DND-41 (cell line): ENCODE data around the gene AAGAB.

Experiments used
- ATAC-seq: fragments of 200-7000 bp; cut with Tn5 transposase; 3 replicates; pipeline ENCODE4 v1.9.1; 2021; ENCODE audit warnings: low read depth; ENCODE audit not compliant: insufficient read depth
- DNase-seq: peaks from one replicate; pipeline ENCODE4 v3.0.0-alpha.2; 2020
- H2AFZ ChIP-seq: 2 replicates; pipeline ENCODE4 v1.6.0; 2012; ENCODE audit warnings: low read depth, low read length
- H3K27ac ChIP-seq: 2 replicates; pipeline ENCODE4 v1.5.1; 2012; ENCODE audit warnings: low read length, inconsistent platforms
- H3K27me3 ChIP-seq: fragments of 200-600 bp; sonication (generic); 2 replicates; pipeline ENCODE4 v1.6.0; 2012; ENCODE audit warnings: low read length, mild to moderate bottlenecking, inconsistent platforms; ENCODE audit not compliant: insufficient read depth, poor library complexity
- H3K36me3 ChIP-seq: 2 replicates; pipeline ENCODE4 v1.5.1; 2012; ENCODE audit warnings: low read length, inconsistent platforms; ENCODE audit not compliant: insufficient read depth
- H3K4me1 ChIP-seq: 2 replicates; pipeline ENCODE4 v1.5.1; 2012; ENCODE audit warnings: mild to moderate bottlenecking, low read length; ENCODE audit not compliant: insufficient read depth
- H3K4me2 ChIP-seq: 2 replicates; pipeline ENCODE4 v1.6.0; 2012; ENCODE audit warnings: mild to moderate bottlenecking, moderate library complexity, low read length, inconsistent platforms; ENCODE audit not compliant: insufficient read depth
- H3K4me3 ChIP-seq, 2 experiments: fragments of 200-600 bp in 1 of 2; shearing (Covaris generic) in 1 of 2; 2 replicates each; pipeline ENCODE4 v1.5.1; 2012 to 2016; ENCODE audit warnings: inconsistent platforms in 2 of 2, low read length in 2 of 2, mild to moderate bottlenecking in 2 of 2, low read depth in 1 of 2, moderate library complexity in 1 of 2
- H3K79me2 ChIP-seq: 2 replicates; pipeline ENCODE4 v1.6.0; 2012; ENCODE audit warnings: low read length, inconsistent platforms; ENCODE audit not compliant: insufficient read depth
- H3K9ac ChIP-seq: 2 replicates; pipeline ENCODE4 v1.6.0; 2012; ENCODE audit warnings: low read depth, mild to moderate bottlenecking, inconsistent platforms, low read length, moderate library complexity
- H3K9me3 ChIP-seq: 2 replicates; pipeline ENCODE4 v1.5.1; 2012; ENCODE audit warnings: low read length, moderate library complexity, mild to moderate bottlenecking, inconsistent platforms; ENCODE audit not compliant: insufficient read depth, severe bottlenecking
- H4K20me1 ChIP-seq: 2 replicates; pipeline ENCODE4 v1.6.0; 2012; ENCODE audit warnings: low read length; ENCODE audit not compliant: insufficient read depth
- EZH2 ChIP-seq: IDR thresholded peaks from 3 replicates; pipeline ENCODE4 v1.6.1; 2012; ENCODE audit warnings: borderline replicate concordance, low read depth, mild to moderate bottlenecking, moderate library complexity, low read length, inconsistent platforms; ENCODE audit not compliant: severe bottlenecking
- TF ChIP-seq, protein P1 (sequence below): IDR thresholded peaks from 2 replicates; pipeline ENCODE4 v1.5.1; 2012; ENCODE audit warnings: borderline replicate concordance, low read length, moderate library complexity, mild to moderate bottlenecking; ENCODE audit not compliant: poor library complexity, severe bottlenecking; ENCODE audit errors: extremely low read depth

AAGAB gene

GRCh38 chr15:67198157-67198754 lies 56.2 kb downstream of the AAGAB start:
- Histone ChIP-seq H3K36me3 (peaks cover 37% of the 10 kb centered on the region; the same call in 1 of the 2 replicates), H4K20me1 (no peaks in the 10 kb centered on the region), H3K27me3 (no peaks in the 10 kb centered on the region), H3K27ac (no peak overlapping the region), H3K4me3 (no peak overlapping the region), H3K9me3 (no peaks in the 10 kb centered on the region), H2AFZ (no peak overlapping the region), H3K79me2 (no peaks in the 10 kb centered on the region), H3K4me2 (no peak overlapping the region), H3K4me1 (no peaks in the 10 kb centered on the region), H3K9ac (no peak overlapping the region)
- no peak for TF ChIP-seq EZH2
- TF ChIP-seq, protein P1, sequence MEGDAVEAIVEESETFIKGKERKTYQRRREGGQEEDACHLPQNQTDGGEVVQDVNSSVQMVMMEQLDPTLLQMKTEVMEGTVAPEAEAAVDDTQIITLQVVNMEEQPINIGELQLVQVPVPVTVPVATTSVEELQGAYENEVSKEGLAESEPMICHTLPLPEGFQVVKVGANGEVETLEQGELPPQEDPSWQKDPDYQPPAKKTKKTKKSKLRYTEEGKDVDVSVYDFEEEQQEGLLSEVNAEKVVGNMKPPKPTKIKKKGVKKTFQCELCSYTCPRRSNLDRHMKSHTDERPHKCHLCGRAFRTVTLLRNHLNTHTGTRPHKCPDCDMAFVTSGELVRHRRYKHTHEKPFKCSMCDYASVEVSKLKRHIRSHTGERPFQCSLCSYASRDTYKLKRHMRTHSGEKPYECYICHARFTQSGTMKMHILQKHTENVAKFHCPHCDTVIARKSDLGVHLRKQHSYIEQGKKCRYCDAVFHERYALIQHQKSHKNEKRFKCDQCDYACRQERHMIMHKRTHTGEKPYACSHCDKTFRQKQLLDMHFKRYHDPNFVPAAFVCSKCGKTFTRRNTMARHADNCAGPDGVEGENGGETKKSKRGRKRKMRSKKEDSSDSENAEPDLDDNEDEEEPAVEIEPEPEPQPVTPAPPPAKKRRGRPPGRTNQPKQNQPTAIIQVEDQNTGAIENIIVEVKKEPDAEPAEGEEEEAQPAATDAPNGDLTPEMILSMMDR = no peak
- ATAC-seq (no peak), DNase-seq (no peak)

GRCh38 chr15:67197364-67197695 lies 57.1 kb downstream of the AAGAB start:
- ATAC-seq (no peak), DNase-seq (no peak)
- H3K4me1 ChIP-seq = no peaks in the 10 kb centered on the region
- no peak for TF ChIP-seq EZH2
- TF ChIP-seq, protein P1 = no peak
- H3K9ac ChIP-seq = no peak overlapping the region
- H3K4me2 ChIP-seq = no peak overlapping the region
- no peak overlapping the region for H2AFZ ChIP-seq
- peaks cover 30% of the 10 kb centered on the region; the same call in 1 of the 2 replicates for H3K36me3 ChIP-seq
- no peaks in the 10 kb centered on the region for H3K9me3 ChIP-seq
- H3K27me3 ChIP-seq = no peaks in the 10 kb centered on the region
- no peaks in the 10 kb centered on the region for H4K20me1 ChIP-seq
- no peaks in the 10 kb centered on the region for H3K79me2 ChIP-seq
- H3K4me3 ChIP-seq = no peak overlapping the region
- no peak overlapping the region for H3K27ac ChIP-seq

DNA sequence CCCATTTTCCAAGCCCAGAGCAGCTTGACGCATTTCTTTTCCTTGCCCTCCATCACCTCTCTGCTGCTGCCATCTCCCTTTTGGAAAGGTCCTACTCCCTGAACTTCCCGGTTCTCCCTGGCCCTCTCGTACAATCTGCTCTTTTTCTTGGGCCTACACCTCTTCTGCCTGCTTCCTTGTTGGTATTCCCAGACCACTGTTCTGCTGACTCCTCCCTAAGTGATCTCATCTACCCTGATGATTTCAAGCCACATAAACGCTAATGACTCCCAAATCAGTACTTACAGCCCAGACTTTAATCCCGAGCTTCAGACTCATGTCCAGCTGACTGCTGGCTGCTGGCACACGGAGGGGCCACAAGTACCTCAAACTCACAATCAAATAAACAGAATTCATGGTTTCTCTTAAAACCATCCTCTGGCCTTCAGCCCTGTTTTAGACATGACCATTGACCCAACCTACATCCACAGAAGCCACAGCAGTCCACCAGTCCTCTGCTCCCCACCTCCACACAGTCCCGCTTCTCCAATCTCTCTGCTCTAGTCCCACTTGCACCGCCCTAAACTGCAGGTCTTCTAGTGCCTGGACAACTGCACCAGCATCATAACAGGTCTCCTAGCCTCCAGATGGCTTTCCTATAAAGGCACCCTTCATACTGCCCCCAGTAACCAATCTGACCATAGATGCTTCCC lies 57.6 kb downstream of the AAGAB start:
- Histone ChIP-seq H3K9ac (no peak overlapping the region), H3K27ac (no peak overlapping the region), H3K79me2 (no peaks in the 10 kb centered on the region), H4K20me1 (no peaks in the 10 kb centered on the region), H3K27me3 (no peaks in the 10 kb centered on the region), H3K4me1 (no peaks in the 10 kb centered on the region), H3K9me3 (no peaks in the 10 kb centered on the region), H2AFZ (no peak overlapping the region), H3K4me2 (no peak overlapping the region), H3K4me3 (no peak overlapping the region), H3K36me3 (peaks cover 25% of the 10 kb centered on the region; the same call in 1 of the 2 replicates)
- no peak for TF ChIP-seq EZH2
- TF ChIP-seq, protein P1 = no peak
- ATAC-seq = no peak
- no peak for DNase-seq
